ENCODE results near the gene RAB12.

Gene RAB12

DNA sequence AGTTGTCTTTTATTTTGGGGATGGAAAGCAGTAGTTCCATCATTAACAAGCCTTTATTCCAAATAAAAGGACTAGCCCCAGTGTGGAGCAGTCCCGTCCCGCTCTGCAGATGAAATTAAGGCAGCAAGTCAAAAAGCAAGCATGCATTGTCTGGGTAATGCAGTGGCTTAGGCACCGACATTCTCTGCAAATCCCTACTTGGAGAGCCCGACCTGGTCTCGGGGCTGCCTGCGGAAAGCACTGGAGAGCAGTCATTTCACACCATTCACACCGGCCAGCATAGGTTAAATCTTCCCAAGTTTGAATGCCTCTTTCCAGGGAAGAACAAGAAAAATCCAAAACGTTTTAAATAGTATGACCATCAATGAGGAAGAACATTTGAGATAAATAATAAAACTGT lies 24.4 kb upstream of the RAB12 start:
- DNase-seq (ENCODE audit: low read depth): no peak
- TF ChIP-seq, protein P1, sequence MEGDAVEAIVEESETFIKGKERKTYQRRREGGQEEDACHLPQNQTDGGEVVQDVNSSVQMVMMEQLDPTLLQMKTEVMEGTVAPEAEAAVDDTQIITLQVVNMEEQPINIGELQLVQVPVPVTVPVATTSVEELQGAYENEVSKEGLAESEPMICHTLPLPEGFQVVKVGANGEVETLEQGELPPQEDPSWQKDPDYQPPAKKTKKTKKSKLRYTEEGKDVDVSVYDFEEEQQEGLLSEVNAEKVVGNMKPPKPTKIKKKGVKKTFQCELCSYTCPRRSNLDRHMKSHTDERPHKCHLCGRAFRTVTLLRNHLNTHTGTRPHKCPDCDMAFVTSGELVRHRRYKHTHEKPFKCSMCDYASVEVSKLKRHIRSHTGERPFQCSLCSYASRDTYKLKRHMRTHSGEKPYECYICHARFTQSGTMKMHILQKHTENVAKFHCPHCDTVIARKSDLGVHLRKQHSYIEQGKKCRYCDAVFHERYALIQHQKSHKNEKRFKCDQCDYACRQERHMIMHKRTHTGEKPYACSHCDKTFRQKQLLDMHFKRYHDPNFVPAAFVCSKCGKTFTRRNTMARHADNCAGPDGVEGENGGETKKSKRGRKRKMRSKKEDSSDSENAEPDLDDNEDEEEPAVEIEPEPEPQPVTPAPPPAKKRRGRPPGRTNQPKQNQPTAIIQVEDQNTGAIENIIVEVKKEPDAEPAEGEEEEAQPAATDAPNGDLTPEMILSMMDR (conservative IDR thresholded peaks at IDR 0.05; ENCODE audit: low read length): no peak
- H3K4me3 ChIP-seq (ENCODE audit: low read length): no peak overlapping the region

DNA sequence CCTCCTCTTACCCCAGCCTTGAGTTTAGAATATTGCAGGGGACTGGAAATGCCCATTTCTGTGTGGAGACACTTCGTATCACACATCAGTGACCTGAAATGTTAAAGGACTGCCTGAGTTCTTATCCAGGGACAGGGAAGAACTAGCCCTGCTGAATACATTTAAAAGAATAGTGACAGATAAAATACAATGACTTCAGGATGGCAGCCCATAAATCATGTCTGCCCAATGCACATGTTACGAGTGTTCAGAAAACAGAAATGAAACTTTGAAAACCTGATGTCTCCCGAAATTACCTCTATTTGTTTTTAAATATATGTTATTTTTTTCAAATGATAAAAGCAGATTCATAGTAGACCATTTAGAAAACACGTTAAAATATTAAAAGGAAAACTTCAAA lies 22.3 kb upstream of the RAB12 start:
- DNase-seq (ENCODE audit: low read depth): no peak
- TF ChIP-seq, protein P1 (conservative IDR thresholded peaks at IDR 0.05; ENCODE audit: low read length): no peak
- H3K4me3 ChIP-seq (ENCODE audit: low read length): no peak overlapping the region

DNA sequence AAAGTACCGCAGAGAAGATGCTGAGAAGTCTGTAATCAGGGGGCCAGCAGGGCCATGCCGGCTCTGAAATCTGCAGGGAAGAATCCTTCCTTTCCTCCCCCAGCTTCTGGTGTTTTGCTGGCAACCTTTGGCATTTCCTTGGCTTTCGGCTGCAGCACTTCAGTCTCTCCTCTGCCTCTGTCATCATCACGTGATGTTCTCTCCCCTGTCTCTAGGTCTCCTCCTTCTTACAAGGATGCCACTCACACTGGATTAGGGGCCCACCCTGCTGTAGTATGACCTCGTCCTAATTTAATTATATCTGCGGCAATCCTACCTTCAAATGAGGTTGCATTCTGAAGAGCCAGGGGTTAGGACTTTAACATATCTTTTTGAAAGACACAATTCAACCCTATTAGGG lies 13.8 kb upstream of the RAB12 start:
- TF ChIP-seq, protein P1 (conservative IDR thresholded peaks at IDR 0.05; ENCODE audit: low read length): no peak
- DNase-seq (ENCODE audit: low read depth): no peak
- no peak overlapping the region for H3K4me3 ChIP-seq (ENCODE audit: low read length)

DNA sequence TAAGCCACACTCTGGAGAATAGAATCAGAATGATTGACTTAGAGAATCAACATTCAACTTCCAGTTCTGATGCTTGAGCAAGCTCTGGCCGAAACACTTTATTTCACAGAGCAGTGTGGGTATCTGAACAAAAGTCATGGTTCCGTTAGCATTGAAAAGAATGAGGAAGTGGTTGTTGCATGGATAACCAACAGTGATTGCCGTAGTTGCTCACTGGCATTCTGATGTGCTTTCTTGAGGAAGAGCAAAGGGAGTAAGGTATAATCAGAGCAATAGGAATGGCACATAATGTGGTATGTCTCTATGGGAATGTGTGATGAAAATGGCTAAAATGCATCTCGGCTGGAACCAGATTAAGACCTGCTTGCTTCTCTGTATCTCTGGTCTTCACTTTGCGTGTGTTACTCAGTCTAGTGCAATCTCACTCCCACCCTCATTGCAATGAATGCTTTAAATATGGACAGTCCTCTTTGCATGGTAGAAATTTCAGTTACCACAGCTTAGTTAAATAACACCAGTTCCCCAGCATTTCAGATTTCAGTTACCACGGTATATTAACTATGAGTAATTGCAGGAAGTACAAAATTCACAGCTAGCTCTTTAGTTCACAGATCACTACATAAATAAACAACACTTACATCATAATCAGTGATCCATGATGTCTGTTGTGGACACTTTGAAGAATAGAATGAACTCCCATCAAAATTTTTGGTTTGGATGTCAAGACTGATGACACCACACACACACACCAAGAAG lies 7.8 kb upstream of the RAB12 start:
- TF ChIP-seq, protein P1 (conservative IDR thresholded peaks at IDR 0.05; ENCODE audit: low read length): no peak
- H3K4me3 ChIP-seq (ENCODE audit: low read length): no peak overlapping the region
- DNase-seq (ENCODE audit: low read depth): no peak

DNA sequence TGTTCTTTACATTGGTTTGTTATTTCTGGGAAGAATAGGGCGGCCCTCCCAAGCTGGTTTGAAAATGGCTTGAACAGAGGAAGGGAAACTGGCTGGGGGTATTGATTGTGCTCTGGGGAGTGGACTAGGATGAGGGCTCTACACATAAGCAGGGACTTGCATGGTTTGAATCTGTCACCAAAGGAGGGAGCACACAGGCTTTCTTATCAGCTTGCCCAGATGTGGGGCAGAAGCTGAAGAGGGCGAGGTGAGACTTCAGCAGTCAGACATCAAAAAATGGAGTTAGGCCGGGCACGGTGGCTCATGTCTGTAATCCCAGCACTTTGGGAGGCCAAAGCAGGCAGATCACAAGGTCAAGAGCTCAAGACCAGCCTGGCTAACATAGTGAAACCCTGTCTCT lies 7.2 kb upstream of the RAB12 start:
- no peak for DNase-seq (ENCODE audit: low read depth)
- H3K4me3 ChIP-seq (ENCODE audit: low read length): no peak overlapping the region
- TF ChIP-seq, protein P1 (conservative IDR thresholded peaks at IDR 0.05; ENCODE audit: low read length): no peak

DNA sequence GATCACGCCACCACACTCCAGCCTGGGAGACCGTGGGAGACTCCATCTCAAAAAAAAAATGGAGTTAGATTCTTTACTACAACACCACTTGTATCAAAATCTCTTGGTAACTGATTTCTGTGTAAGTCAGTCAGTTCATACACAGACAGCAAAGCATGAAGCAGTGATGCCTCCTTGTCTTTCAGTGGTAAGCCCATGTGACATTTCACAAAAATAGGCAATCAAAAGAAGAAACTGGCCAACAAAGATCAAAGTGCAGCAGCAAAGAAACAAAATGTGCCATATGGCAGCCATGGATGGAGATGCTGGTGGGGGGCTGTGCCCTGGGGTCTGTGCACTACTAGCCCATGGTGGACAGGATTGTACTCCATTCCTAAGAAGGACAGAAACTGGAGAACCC lies 6.7 kb upstream of the RAB12 start:
- TF ChIP-seq, protein P1 (conservative IDR thresholded peaks at IDR 0.05; ENCODE audit: low read length): no peak
- no peak overlapping the region for H3K4me3 ChIP-seq (ENCODE audit: low read length)
- no peak for DNase-seq (ENCODE audit: low read depth)
